CD4-positive, alpha-beta T cell treated with Interleukin-17A for 4 hours (primary cell): ENCODE data around the gene SAP30BP.
A peak's percentile ranks its signal among the peaks of the same experiment; 100 is the strongest.

Experiments
- DNase-seq: peaks from one replicate; pipeline ENCODE4 v3.0.0-alpha.2; 2020; ENCODE audit warnings: mixed read lengths

SAP30BP gene

DNA sequence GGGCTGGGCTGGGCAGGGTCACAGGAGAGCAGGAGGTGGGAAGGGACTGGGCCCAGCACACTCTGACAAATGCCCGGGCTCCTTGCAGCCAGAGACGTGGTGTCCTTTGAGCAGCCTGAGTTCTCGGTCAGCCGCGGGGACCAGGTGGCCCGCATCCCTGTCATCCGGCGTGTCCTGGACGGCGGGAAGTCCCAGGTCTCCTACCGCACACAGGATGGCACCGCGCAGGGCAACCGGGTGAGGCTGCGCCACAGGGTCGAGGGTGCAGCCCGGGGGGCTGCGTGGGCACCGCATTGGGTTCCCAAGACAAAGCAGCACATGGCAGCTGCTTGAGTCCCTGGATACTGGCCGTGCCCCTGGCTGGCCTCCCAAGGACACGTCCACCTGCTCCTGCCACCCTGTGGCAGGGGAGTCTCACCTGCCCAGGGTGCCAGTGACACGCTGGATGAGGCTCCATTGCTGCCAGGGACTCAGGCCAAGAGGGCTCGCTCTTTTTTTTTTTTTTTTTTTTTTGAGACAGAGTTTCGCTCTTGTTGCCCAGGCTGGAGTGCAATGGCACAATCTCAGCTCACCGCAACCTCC lies 76.6 kb downstream of the SAP30BP start:
- DNase-seq: no peak

- no peak for DNase-seq
These were observed 81.6 kb downstream of the SAP30BP start for GRCh38 chr17:75748706-75749105.

GRCh38 chr17:75749545-75750389 lies 82.6 kb downstream of the SAP30BP start:
- DNase-seq: peak; percentile 95

DNA sequence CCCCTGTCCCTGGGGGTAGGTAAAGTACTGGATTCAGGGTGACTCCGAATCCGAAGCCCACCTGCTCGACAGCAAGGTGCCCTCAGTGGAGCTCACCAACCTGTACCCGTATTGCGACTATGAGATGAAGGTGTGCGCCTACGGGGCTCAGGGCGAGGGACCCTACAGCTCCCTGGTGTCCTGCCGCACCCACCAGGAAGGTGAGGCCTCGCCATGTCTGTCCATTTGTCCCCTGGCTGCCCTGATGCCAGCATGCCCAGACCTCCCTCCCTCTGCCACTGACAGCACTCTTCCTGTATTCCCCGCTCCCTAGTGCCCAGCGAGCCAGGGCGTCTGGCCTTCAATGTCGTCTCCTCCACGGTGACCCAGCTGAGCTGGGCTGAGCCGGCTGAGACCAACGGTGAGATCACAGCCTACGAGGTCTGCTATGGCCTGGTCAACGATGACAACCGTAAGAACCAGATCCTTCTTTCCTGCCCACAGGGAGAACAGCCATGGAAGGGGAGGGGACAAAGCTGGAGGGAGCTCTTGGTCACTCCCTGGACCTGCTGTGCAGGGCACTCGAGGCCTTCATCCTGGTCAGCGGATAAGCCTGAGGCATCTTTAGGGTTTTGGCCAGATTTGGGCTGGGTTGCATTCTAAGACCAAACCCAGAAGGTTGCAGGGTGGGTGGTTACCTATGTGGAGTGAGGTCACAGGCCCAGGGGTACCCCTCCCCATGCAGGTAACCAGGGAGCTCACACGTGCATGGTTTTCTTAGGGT lies 83.7 kb downstream of the SAP30BP start:
- DNase-seq: no peak

GRCh38 chr17:75751676-75752404 lies 84.7 kb downstream of the SAP30BP start:
- no peak for DNase-seq

DNA sequence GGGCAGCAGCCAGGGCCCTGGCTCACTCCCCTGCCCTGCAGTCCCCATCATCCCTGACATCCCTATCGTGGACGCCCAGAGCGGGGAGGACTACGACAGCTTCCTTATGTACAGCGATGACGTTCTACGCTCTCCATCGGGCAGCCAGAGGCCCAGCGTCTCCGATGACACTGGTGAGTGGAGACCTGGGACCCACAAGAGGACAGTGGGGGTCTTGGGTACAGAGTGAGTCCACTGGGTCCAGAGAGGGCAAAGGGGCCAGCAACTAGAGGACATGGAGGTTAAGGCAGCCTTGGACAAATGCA lies 85.2 kb downstream of the SAP30BP start:
- no peak for DNase-seq

- no peak for DNase-seq
These were observed 85.8 kb downstream of the SAP30BP start for GRCh38 chr17:75752802-75753513.

GRCh38 chr17:75753514-75754377 lies 86.6 kb downstream of the SAP30BP start:
- peak; percentile 84 for DNase-seq

DNA sequence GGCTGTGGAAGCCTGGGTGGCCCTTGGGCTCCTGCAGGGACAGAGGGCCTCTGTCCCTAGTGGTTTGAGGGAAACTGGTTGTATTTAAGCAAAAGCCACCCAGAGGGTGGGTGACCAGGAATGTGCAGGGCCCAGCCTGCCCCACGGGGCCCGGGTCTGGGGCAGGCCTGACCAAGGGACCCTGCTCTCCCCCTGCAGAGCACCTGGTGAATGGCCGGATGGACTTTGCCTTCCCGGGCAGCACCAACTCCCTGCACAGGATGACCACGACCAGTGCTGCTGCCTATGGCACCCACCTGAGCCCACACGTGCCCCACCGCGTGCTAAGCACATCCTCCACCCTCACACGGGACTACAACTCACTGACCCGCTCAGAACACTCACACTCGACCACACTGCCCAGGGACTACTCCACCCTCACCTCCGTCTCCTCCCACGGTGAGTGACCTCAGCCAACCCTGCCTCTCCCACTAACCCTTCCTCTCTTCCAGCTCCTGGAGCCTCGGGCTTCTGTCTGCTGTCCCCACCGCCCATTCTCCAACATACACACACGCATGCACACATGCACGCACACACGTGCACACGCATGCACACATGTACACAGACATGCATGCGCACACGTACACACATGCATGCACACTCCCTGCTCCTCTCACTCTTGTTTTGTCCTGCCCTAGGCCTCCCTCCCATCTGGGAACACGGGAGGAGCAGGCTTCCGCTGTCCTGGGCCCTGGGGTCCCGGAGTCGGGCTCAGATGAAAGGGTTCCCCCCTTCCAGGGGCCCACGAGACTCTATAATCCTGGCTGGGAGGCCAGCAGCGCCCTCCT lies 87.5 kb downstream of the SAP30BP start:
- DNase-seq: no peak

DNA sequence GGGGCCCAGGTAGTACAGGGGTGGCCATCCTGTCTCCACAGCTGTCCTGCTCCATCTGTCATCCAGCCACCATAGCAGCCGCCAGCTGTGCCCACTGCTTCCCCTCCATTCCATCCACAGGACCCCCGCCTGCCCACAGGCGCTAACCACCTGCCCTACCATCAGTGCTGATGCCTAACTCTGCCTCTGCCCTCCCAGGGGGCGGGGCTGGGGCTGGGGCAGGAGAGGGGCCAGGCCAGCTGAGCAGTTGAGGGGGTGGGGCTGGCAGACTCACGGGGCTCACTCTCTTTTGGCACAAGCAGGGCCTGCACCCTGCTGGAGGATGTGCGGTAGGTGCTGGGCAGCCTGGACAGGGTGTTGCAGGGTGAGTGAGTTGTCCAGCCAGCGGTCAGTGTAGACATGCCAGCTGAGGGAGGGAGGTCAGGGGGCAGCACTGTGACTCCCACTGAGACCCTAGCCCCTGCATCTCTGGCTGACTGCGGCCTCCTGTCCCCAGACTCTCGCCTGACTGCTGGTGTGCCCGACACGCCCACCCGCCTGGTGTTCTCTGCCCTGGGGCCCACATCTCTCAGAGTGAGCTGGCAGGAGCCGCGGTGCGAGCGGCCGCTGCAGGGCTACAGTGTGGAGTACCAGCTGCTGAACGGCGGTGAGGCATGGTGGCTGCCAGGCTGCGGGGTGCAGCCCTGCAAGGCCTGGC lies 88.2 kb downstream of the SAP30BP start:
- no peak for DNase-seq

DNA sequence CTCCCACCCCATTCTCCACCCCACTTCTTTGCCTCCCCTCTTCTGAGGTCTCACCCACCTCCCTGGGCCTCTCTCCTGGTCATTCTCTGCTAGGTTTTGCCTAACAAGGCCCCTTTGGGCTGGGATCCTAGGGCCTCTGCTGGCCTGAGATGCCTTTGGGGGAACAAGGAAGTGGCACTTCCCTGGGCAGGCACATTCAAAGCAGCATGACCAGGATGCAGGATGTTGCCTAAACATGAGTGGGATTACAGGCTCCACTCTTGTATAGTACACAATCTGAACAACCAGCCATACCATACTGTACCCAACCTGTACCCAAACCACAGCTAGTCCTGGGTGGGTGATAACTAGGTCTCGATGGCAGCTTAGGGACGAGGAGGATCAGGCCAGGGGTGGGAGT lies 88.9 kb downstream of the SAP30BP start:
- no peak for DNase-seq

- no peak for DNase-seq
These were observed 89.4 kb downstream of the SAP30BP start for GRCh38 chr17:75756451-75757085.

GRCh38 chr17:75757086-75757681 lies 90.0 kb downstream of the SAP30BP start:
- no peak for DNase-seq
